Measurements from ENCODE around the gene CPED1.
A peak's percentile ranks its signal among the peaks of the same experiment; 100 is the strongest.

The CPED1 gene

DNA sequence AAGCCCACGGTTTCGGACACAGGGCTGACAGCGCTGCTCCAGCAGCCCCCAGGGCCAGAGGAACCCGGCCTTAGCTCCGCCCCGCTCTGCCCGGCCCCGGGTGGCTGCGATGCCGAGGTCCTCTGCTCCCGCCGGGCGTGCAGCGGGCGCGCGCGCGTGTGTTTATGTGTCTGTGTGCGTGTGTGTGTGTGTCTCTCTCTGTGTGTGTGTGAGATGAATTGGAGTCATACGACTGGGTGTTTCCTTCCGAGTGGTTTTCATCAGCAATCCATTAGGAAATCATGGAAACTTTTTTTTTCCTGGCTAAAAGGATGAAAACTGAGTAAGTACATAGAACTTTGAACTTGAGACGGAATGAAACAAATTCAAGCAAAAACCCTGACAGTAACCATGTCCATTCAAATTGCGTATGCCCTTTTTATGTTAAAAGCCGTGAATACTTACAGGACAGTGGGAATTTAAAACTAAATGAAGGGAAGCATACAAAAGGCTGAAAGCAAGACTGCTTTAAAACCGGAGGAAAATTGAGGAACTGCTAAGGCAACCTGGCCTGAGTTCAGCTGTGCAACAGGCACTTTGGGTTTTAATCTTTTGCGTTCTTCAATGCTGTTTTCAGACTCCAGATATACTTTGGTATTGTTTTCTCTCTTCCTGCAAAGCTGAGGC is at the start of gene CPED1:
TSS of gene CPED1 (plus strand) at position 121 of the 666 bp plus-strand sequence. CDS start 911 bp downstream, outside the sequence.
- peak; percentile 26 for DNase-seq

DNA sequence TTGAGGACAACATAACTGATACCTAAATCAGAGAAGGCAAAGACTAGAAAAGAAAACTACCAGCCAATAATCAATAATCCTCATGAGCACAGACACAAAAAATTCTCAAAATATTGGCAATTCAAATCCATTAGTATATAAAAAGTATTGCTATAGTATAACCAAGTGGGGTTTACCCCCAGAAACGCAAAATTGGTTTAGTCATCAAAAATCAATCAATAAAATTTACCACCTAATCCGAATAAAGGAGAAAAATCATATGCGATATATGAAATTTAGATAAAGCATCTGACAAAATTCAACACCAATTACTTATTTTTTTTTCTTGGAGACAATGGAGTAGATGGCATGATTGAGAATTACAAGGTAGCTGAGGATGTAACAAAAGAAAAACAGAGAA is 49.2 kb upstream of the CPED1 start:
- DNase-seq: no peak

DNA sequence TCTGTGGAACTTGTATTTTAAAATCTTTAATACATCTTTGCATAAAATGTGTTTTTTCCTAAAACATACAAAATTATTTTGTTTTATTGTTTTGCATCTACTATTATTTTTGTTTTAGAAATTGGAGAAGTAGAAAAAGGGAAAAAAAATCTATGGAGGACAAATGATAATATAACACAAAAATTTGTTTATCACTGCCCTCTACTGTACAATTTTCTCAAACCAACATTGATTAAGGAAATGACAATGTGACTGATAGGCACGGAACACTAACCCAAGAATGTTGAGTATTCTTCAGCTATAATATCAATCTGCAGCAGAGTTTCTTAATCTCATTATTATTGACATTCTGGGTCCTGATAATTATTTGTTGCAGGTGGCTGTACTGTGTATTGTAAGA is 47.4 kb upstream of the CPED1 start:
- peak; percentile 9 for DNase-seq

DNA sequence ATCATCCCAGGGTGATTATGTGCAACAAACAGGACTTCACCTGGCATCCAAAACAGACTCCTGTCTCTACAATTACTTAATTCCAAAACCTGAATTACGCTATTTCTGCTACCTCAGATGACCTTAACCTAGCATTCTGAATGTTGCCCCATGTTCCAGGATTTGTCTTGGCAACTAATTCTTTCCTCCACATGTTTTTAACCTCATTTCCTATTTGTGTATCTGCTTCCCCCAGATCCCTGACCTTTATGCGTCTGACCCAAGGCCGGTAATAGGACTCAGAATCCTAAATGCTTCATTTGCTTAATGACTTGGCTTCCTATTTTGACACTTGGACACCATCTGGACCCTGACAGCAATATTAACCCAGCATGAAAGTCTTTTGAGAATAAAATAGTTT is 46.7 kb upstream of the CPED1 start:
- DNase-seq: no peak

DNA sequence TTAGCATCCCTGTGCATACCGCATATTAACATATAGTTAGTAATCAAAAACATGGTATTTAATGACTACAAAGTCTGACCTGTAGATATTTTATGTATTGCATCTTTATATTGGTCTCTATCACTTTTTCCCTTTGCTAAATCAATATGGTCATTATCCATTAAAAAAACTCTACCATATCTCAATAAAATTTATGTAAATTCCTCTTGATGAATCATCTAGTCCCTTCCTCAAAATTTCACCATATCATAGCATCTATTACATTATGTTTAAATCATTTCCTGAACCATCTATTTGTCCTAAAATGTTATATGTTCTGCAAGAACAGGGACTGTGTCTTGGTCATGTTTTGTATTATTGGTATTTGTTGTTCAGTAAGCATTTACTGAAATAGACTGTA is 45.6 kb upstream of the CPED1 start:
- no peak for DNase-seq

DNA sequence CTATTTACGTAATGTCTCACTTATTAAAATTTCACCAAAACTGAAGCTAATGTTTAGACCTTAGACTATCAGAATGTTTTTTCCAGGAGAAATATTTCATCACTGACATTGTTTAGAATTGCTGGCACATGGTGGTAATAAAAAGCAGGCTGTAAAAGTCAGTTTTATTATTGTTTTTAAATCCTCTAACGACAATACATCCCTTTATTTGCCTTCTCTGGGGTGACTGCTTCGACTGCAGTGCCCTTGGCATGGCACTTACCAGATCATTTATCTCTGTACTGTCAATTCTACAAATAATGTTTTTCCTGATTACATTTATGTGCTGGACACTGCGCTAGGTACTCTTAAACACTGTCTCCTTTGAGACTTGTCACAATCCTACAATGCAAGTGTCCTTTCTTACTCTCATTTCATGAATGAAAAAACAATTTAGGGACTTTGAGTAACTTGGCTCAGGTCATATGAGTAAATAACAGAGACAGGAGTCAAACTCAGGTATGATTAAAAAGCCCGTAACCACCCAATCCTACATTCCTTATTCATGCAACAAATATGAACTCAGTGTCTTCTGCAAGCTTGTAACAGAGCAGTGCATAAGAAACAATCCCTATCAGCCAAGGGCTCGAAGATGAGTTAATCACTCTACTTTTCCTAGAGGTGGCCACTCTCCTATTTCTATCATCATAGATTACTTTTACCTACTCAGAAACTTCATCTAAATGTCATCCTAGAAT is 43.5 kb upstream of the CPED1 start:
- no peak for DNase-seq

DNA sequence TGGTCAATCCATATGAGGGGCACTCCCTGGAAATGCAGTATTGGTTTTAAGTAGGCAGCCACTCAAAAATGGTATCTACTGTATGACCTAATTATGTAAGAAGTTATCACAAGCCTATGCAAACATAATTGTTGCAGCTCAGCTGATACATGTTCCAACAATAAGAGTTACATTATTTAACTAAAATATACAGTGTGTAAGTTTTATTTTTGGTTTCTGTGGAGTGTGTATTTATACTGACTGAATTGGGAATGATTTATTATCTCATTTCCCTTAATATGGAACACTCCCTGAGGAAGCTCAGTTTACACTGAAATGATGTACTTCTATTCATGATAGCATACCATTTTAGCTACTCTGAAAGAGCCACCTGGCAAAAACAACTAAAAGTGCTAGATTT is 40.5 kb upstream of the CPED1 start:
- no peak for DNase-seq

DNA sequence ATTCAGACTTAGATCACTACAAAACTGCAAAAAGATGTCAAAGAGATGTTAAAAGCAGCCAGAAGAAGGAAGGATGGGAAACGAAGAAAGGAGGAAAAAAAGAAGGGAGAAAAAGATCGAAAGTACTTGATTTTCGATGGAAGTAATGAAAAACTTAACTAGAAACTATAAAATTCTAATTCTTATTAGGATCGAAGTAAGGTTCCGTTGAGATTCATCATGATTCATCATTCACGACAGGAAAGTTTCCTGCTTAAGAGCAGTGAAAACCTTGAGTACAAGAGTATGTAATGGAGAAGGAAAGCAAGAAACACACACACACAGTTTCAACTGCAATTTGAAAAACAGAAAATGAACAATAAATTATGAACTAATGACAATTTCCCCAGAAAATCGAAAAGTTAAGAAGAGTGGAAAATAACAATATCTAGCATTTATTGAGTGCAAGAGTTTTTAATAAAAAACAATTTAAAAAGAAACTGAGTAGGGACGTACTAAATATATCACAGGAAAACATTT is 39.1 kb upstream of the CPED1 start:
- DNase-seq: no peak

DNA sequence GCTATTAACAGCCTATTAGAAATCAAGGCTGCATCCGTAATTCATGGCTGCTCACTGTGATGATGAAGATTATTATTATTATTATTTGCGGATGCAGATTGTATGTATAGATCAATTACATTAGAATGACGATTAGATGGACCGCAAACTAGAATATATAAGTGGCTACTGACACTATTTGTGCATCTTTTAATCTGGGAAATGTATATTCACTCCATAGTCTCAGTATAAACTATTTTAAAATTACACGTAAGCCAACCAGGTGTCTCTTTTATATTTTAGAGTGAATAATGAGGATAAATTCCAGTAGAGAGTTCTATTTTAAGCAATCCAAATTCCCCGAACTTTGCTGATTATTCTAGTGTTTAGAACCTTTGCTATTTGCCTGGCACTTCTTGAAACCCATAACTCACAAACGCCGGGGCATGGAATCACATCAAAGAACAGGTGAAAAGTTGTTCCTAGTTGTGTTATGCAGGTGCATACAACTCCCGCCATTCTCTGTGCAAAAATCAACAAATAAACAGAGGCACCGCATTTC is 38.4 kb upstream of the CPED1 start:
- DNase-seq: peak; percentile 11

DNA sequence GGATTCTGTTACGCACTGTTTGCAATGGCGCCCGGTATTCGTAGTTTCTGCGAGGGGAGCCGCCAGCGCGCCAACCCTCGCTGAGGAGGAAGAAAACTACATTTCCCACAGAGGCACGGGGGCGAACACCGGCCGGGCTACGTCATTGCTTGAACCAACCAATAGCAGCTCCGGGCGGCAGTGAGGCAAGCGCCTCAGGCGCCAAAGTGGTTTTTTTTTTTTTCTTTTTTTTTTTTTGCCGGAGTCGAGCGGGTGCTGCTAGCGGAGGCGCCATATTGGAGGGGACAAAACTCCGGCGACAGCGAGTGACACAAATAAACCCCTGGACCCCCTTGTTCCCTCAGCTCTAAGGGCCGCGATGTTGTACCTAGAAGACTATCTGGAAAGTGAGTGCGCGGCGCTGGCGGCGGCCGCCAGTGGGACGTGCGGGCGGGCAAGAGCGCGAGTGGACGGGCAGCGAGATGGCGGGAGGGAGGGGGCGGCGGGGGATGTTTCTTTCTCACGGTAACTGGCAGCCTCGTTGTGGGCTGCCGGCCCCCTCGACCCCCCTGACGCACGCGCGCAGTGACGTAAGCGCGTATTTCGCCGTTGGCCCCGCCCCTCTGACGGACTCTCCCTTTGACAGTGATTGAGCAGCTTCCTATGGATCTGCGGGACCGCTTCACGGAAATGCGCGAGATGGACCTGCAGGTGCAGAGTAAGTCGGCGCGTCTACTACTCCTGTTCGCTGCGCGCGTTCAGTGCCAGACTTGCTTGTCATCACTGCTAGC is 37.8 kb upstream of the CPED1 start, which contains the start of gene ING3:
TSS of gene ING3 (plus strand) at position 239 of the 770 bp plus-strand sequence. CDS start at position 359, 120 bp downstream.
- peak; percentile 99 for DNase-seq

DNA sequence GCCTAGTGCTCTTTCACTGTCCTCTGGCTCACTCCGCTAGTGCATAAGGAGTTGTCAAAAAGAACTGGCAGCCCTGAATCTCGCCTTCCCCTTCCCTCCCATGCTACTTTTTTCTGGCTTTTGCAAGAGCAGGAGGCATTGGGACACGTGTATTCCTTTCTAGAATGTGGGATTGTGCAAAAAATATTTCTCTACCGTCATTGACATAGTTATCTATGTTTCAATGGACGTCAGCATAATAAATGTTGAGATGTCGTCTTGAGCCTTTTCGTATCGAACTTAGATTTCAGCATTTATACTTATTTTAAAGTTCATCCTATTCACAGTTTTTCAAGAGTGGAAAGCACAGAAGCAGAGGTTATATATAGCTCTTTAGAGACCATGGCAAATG is 37.2 kb upstream of the CPED1 start:
- peak; percentile 6 for DNase-seq

DNA sequence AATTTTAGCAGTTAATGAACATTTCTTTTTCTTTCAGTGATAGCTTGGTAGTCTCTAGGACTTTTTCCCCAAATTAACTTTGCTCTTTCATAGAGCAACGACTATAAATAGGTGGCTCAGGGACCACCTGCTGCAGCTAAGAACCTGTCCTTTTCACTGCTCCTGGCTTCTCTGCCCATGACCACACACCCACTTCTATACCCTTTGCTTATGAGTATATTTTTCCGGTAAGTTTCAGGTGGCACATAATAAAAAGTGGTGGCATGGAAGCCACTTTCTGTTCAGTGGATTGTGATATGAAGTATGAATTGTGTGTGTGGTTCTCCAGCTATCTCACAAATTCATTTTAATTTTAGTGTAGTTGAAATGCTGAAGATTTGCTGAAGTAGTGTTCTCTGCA is 36.7 kb upstream of the CPED1 start:
- no peak for DNase-seq

DNA sequence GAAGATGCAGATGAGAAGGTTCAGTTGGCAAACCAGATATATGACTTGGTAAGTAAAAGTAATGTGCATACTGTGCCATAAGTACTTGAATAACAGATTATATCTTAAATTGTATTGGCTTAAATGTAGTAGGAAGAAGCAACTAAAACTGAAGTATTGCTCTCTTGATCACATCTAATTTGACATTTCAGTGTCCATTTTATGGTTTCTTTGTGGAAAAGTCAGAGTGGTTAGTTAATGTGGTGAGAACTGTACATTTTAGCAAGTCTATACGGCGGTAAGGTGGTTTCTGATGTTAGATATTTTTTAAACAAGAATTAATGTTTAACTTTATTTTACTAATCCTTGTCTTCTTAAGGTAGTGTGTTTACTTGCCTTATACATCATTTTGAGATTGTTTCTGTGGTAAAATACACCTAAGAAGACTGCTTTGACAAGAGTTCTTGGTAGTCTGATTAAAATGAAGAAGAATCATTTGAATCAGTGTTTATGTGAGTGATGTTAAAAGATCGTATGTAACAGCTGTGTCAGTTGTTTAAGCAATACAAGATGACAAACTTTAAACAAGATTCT is 32.8 kb upstream of the CPED1 start:
- DNase-seq: no peak

DNA sequence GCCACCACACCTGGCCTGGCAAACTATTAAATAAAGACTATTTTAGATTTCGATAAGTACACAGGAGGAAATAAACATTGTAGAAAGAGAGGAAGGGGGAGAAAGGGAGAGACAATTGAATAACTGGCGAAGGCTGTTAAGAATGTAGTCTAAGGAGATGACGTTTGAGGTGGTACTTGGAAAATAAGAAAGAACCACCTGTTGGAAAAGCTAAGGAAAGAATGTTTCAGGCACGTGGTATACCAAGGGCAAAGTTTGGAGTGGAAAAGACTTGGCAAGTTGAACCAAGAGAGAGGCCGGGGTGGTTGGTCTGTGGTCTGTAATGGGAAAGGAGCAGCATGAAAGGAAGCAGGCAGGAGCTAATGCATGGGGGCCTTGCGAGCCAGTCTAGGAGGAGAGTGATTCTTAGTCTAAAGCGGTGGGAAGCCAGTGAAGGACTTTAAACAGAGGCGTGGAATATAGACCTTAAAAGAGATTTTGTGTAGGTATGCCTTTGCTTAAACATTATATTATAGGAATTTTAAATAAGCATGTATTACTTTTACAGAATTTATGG is 28.5 kb upstream of the CPED1 start:
- no peak for DNase-seq

DNA sequence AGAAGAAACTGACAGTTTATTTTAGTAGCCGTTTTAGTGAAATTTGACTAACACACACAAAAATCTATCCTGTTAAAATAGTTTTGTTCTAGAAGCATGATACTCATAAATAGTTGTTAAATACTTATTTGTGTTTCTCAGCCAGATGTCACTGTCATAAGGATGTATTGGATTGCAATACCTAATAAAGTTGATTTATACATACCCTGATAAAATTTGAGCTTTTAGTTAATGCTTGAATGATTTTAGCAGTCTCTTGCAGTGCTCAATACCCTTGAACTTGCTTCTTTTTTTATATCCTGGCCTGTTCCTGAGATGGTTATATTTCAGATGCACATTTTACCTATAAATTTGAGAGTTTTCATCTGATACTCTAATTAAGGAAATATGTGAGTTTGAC is 27.8 kb upstream of the CPED1 start:
- no peak for DNase-seq

DNA sequence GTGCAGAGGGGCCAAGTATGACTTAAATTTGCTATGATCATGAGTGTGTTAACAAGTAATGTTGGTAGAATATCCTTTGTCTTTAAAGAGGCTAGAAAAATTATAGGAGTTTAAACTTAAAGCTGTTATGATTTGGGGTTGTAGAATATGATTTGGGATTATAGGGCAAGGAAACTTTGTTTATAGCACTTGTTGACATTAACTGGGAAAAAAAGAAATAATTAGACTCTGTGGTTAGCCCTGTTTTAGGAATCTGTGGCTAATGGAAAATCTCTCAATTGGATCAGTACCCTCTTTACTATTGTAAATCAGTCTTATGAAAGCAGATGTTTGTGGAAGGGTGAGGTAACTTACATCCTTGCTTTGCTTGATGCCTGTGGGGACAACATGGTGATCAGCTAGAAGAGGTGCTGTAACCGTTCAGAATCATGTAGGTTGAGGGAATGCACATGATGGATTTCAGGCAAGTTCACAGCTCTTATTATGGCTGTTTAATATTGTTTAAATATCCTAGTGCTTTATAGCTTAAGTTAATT is 26.8 kb upstream of the CPED1 start:
- DNase-seq: no peak

DNA sequence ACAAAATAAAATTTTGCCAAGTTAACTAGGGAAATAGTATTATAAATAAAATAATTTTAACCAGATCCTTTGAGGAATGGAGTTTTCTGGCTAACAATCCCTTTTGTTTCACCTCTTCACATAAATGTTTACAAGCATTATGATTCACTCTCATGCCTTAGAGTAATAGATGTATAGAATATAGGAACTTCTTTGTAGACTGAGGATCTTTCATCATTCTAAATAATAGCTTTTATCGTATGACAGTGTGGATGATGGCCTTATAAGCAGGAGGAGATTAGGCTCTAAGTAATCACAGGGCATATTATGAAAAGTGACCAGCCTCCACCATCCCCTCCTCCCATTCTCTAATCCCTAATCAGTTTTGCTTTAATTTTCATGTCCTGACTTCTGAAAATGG is 24.4 kb upstream of the CPED1 start:
- DNase-seq: no peak

DNA sequence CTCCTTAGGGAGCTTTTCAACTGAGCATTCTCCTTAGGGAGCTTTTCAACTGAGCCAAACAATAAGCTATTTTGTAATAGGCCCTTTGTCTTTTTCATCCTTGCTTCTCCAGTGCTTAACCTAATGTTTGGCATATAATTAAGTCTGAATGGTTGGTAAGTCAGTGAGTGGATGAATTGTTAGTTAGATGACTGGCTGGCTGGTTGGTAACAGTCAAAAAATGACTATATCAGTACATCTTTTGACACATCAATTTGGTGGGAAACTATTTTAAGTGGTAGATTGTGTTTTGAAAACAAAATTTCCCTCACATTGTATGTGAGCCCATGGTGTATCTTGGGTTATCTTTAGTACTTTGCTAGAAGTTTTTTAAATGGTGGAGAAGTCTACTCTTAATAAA is 21.6 kb upstream of the CPED1 start:
- no peak for DNase-seq

DNA sequence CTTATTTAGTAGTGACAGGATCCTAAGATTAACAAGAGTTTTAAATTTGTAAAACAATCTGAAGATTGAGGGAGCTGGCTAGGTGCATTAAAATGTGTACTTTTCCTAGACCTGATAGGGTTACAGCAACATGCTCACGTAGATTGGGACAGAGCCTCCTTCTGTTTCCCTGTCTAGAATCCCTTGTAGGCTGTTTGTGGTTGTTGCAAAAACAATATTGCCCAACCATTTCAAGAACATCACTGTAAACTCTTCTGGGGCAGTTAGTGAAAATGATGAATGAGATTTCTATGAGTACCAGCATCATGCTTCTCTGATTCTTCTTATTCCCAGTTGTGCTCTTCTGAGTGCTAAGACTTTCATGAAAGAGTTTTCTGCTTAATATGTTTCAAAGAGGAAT is 14.7 kb upstream of the CPED1 start:
- DNase-seq: no peak

DNA sequence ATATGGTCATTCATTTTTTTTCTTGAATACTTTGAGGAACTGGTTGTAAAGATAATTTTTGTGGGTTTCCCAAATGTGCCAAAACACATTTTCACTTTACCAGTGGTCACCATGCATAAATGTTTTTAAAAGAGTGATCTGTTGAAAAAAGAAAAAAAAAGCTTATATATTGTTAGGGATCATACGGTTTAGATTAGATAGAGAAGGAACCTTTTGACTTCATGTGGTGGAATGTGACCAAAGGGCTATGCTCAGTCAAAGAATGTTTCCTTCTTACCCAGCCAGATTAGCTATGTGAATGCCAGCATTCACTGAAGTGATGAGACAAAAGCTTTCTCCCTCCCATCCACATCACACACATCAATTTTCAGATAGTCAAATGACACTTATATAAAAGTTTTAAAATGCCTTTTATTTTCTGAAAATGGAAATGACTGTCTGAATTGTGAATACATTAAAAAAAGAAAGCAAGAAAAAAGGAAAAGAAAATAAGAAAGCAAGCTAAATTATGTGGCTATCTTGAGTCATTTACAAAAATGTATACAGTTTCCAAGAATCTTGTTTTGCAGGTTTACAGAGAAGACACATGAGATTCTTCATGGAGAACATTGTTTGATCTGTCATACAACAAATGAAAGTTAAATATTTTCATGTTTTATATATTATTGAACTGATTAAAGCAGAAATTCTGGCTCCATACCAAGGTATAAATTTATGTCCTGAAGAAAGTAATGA is 8.6 kb upstream of the CPED1 start:
- DNase-seq: no peak

DNA sequence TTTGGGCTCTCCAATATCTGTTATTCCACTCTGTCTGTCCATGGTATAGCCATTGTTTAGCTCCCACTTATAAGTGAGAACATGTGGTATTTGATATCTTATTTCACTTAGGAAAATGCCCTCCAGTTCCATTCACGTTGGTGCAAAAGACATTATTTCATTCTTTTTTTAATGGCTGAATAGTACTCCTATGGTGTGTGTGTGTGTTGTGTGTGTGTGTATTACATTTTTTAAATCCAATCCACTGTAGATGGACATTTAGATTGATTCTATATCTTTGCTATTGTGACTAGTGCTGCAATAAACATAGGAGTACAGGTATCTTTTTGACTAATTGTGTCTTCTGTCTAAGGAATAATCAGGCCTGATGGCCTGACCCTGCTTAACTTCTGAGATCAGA is 7.4 kb upstream of the CPED1 start:
- DNase-seq: no peak

Data from CD4-positive, alpha-beta T cell treated with Interleukin-17A for 1 hour (primary cell).